ENCODE data around the gene TRMT2A.

The TRMT2A gene

DNA sequence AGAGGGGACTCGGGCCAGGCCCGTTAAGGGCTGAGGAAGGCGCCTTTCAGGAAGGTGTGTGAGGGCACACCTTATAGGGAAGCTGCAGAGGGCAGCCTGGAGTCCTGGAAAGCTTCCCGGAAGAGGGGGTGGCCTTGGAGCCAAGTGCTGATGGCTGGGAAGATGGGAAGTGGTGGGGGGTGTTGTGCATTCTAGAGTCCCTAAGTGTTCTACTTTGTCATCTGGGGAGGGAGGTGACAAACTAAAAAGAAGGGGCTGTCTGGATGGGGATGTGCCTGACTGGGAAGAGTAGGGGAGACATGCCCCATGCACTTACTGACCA is 21.4 kb upstream of the TRMT2A start:
- no peaks in the 10 kb centered on the region for H3K27me3 ChIP-seq (ENCODE audit: insufficient read depth, low read length)
- no peaks in the 10 kb centered on the region for H3K9me3 ChIP-seq (ENCODE audit: insufficient read depth, low read depth, low read length)
- H3K27ac ChIP-seq (ENCODE audit: low read length) = no peak overlapping the region
- H3K36me3 ChIP-seq (ENCODE audit: insufficient read depth, low read depth, low read length) = no peaks in the 10 kb centered on the region
- H3K4me3 ChIP-seq (ENCODE audit: low read length) = no peak overlapping the region
- no peaks in the 10 kb centered on the region for H3K4me1 ChIP-seq (ENCODE audit: insufficient read depth, low read length)
- H3K9ac ChIP-seq (ENCODE audit: low read depth, low read length) = no peak overlapping the region; the same call in 1 of the 2 replicates

GRCh38 chr22:20137671-20138416 is 20.8 kb upstream of the TRMT2A start:
- no peaks in the 10 kb centered on the region for H3K36me3 ChIP-seq (ENCODE audit: insufficient read depth, low read depth, low read length)
- no peak overlapping the region for H3K4me3 ChIP-seq (ENCODE audit: low read length)
- H3K27ac ChIP-seq (ENCODE audit: low read length) = no peak overlapping the region
- no peak overlapping the region; the same call in 1 of the 2 replicates for H3K9ac ChIP-seq (ENCODE audit: low read depth, low read length)
- H3K27me3 ChIP-seq (ENCODE audit: insufficient read depth, low read length) = no peaks in the 10 kb centered on the region
- H3K9me3 ChIP-seq (ENCODE audit: insufficient read depth, low read depth, low read length) = no peaks in the 10 kb centered on the region
- no peaks in the 10 kb centered on the region for H3K4me1 ChIP-seq (ENCODE audit: insufficient read depth, low read length)

GRCh38 chr22:20137113-20137512 is 20.1 kb upstream of the TRMT2A start:
- Histone ChIP-seq H3K9me3 (ENCODE audit: insufficient read depth, low read depth, low read length) (no peaks in the 10 kb centered on the region), H3K27ac (ENCODE audit: low read length) (no peak overlapping the region), H3K4me3 (ENCODE audit: low read length) (no peak overlapping the region), H3K36me3 (ENCODE audit: insufficient read depth, low read depth, low read length) (no peaks in the 10 kb centered on the region), H3K27me3 (ENCODE audit: insufficient read depth, low read length) (no peaks in the 10 kb centered on the region; the same call in 1 of the 2 replicates), H3K4me1 (ENCODE audit: insufficient read depth, low read length) (no peaks in the 10 kb centered on the region), H3K9ac (ENCODE audit: low read depth, low read length) (no peak overlapping the region)

- no peak overlapping the region for H3K27ac ChIP-seq (ENCODE audit: low read length)
These were observed 19.5 kb upstream of the TRMT2A start for GRCh38 chr22:20136603-20136873.

DNA sequence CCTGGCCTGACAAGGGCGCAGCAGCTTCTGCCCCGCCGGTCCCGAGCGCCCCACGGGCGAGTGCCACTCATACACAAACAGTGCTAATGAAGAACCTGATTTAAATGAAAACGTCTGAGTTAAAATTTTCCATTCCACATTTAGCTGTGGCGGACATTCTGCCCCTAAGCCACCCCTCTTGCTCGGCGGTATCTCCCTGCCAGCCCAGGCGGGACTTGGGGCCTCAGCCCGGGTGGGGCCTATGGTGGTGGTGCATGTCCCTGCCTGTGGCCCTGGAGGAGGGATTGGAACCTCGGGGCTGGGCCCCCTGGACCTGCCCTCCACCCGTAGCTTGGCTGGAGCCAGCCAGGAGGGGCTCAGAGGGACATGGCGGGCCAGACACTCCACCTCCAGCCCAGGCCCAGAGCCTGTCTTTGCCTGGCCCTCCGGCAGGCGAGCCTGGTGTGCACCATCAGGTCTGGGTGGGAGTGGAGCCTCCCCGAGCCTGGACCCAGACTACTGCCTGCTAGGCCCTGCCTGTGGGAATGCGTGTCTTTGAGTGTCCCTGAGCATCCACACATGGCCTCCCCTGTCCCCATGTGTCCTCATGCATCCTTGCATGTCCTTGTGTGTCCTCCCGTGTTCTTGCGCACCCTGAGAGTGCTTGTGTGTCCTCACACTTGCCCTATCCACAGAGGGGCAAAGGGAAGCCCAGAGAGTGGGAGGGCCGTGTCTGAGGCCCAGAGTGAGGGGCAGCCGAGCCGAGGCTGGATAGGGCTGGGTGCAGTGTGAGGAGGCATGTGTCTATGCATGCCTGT is 19.0 kb upstream of the TRMT2A start:
- Histone ChIP-seq H3K36me3 (ENCODE audit: insufficient read depth, low read depth, low read length) (no peaks in the 10 kb centered on the region), H3K27ac (ENCODE audit: low read length) (no peak overlapping the region), H3K4me3 (ENCODE audit: low read length) (no peak overlapping the region), H3K9me3 (ENCODE audit: insufficient read depth, low read depth, low read length) (no peaks in the 10 kb centered on the region), H3K27me3 (ENCODE audit: insufficient read depth, low read length) (no peaks in the 10 kb centered on the region; the same call in 1 of the 2 replicates), H3K4me1 (ENCODE audit: insufficient read depth, low read length) (no peaks in the 10 kb centered on the region), H3K9ac (ENCODE audit: low read depth, low read length) (no peak overlapping the region)

More at GRCh38 chr22:20136603-20136873, 19.5 kb upstream of the TRMT2A start:
- Histone ChIP-seq H3K9me3 (ENCODE audit: insufficient read depth, low read depth, low read length) (no peaks in the 10 kb centered on the region), H3K9ac (ENCODE audit: low read depth, low read length) (no peak overlapping the region), H3K36me3 (ENCODE audit: insufficient read depth, low read depth, low read length) (no peaks in the 10 kb centered on the region), H3K27me3 (ENCODE audit: insufficient read depth, low read length) (no peaks in the 10 kb centered on the region; the same call in 1 of the 2 replicates), H3K4me3 (ENCODE audit: low read length) (no peak overlapping the region), H3K4me1 (ENCODE audit: insufficient read depth, low read length) (no peaks in the 10 kb centered on the region)

- no peak overlapping the region for H3K9ac ChIP-seq (ENCODE audit: low read depth, low read length)
- no peak overlapping the region for H3K27ac ChIP-seq (ENCODE audit: low read length)
- no peaks in the 10 kb centered on the region for H3K4me1 ChIP-seq (ENCODE audit: insufficient read depth, low read length)
These were observed 18.2 kb upstream of the TRMT2A start for GRCh38 chr22:20135265-20135664.

DNA sequence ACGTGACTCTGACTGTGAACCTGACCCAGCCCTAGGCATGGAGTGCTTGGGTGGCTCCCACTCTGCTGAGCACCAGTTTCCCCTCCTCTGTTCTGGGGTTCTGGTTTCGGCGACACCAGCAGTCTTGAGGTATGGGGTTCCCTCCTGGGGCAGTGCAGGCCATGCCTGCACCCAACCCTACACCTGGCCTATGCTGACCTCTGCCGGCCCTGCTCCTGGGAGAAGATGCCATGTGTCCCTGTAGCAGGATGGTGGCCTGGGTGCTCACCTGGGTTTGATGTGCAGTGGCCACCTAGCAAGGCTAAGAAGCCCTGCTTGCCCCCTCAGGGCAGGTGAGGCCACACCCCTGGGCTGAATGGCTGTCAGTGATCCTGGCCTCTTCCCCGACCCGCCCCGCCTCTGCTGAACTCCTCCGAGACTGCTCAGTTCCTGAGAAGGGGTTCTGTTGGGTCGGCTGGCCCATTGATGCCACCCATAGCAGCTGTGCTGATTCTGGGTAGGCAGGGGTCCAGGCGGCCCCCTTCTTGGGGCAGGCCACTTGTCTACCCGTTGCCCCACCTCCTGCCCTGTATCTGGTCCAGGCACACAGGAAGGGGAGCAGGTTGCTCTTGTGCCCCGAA is 17.0 kb upstream of the TRMT2A start:
- Histone ChIP-seq H3K27ac (ENCODE audit: low read length) (no peak overlapping the region), H3K9ac (ENCODE audit: low read depth, low read length) (no peak overlapping the region), H3K36me3 (ENCODE audit: insufficient read depth, low read depth, low read length) (no peaks in the 10 kb centered on the region), H3K27me3 (ENCODE audit: insufficient read depth, low read length) (no peaks in the 10 kb centered on the region; the same call in 1 of the 2 replicates), H3K4me1 (ENCODE audit: insufficient read depth, low read length) (no peaks in the 10 kb centered on the region), H3K4me3 (ENCODE audit: low read length) (no peak overlapping the region), H3K9me3 (ENCODE audit: insufficient read depth, low read depth, low read length) (no peaks in the 10 kb centered on the region)

More at GRCh38 chr22:20135265-20135664, 18.2 kb upstream of the TRMT2A start:
- Histone ChIP-seq H3K27me3 (ENCODE audit: insufficient read depth, low read length) (no peaks in the 10 kb centered on the region; the same call in 1 of the 2 replicates), H3K9me3 (ENCODE audit: insufficient read depth, low read depth, low read length) (no peaks in the 10 kb centered on the region), H3K4me3 (ENCODE audit: low read length) (no peak overlapping the region), H3K36me3 (ENCODE audit: insufficient read depth, low read depth, low read length) (no peaks in the 10 kb centered on the region)

DNA sequence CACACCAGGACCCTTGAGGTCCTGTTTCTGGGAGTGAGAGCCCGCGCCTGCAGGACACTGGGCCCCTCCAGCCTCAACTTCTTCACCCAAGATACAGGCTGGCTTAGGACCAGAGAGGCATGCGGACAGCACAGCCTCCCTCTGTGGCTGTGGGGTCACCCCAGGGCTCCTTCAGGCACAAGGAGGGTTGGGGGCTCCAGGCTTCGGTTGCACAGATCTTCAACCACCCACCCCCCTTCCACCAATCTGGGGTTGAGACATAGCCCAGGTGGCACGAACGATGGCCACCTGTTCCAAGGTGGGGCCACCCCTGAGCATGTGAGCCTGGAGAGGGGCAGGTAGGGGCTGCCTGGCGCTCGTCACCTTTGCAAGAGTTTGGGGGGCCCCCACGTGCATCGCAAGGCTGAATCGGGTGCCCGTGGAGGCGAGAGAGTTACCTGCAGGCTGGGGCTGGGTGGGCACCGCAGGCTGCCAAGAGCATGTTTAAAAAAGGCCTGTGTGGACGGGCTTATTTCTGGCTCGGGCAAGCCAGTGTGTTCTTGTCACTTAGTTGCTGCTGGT is 15.7 kb upstream of the TRMT2A start:
- Histone ChIP-seq H3K27ac (ENCODE audit: low read length) (no peak overlapping the region), H3K27me3 (ENCODE audit: insufficient read depth, low read length) (no peaks in the 10 kb centered on the region; the same call in 1 of the 2 replicates), H3K4me3 (ENCODE audit: low read length) (peak overlapping the region; percentile 67), H3K36me3 (ENCODE audit: insufficient read depth, low read depth, low read length) (peaks cover 7% of the 10 kb centered on the region; the same call in 1 of the 2 replicates), H3K9ac (ENCODE audit: low read depth, low read length) (peak overlapping the region; percentile 41; the same call in 1 of the 2 replicates), H3K9me3 (ENCODE audit: insufficient read depth, low read depth, low read length) (no peaks in the 10 kb centered on the region), H3K4me1 (ENCODE audit: insufficient read depth, low read length) (no peaks in the 10 kb centered on the region)

DNA sequence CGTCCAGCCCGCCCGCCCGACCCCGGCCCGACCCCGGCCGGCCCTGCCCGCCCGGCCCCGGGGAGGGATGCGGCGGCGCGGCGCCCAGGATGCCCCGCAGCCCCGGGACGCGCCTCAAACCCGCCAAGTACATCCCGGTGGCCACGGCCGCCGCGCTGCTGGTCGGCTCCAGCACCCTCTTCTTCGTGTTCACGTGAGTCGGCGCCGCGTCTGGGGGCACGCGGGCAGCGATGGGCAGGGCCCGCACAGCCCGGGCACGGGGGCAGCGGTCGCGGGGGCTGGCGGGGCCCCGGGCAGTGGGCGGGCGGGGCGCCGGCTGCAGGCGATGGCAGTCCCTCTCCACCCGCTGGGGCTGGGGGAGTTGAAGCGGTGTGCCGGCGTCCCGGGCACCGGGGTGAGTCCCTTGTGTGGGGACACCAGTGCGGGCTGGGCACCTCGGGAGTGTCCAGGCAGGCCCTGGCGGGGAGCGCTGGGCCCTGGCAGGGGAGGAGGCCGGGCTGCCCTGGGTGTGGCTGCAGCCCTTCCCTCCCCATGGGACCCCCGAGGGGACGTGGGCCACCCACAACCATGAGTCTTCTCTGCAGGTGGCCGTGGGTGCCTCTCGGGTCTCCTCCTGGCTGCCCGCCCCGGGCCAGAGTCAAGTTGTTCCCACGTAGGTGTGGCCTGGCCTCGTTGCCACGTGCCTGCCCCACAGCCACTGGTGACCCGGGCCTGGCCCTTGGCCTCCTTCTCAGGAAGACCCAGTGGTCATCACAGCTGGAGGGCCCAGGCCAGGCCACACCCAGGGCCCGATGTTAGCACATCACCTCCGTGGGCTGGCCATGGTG is 15.0 kb upstream of the TRMT2A start:
- Histone ChIP-seq H3K4me1 (ENCODE audit: insufficient read depth, low read length) (no peaks in the 10 kb centered on the region), H3K9ac (ENCODE audit: low read depth, low read length) (peak overlapping the region; percentile 41; the same call in 1 of the 2 replicates), H3K36me3 (ENCODE audit: insufficient read depth, low read depth, low read length) (peaks cover 14% of the 10 kb centered on the region), H3K9me3 (ENCODE audit: insufficient read depth, low read depth, low read length) (no peaks in the 10 kb centered on the region), H3K27me3 (ENCODE audit: insufficient read depth, low read length) (no peaks in the 10 kb centered on the region; the same call in 1 of the 2 replicates), H3K4me3 (ENCODE audit: low read length) (peak overlapping the region; percentile 67), H3K27ac (ENCODE audit: low read length) (no peak overlapping the region)

DNA sequence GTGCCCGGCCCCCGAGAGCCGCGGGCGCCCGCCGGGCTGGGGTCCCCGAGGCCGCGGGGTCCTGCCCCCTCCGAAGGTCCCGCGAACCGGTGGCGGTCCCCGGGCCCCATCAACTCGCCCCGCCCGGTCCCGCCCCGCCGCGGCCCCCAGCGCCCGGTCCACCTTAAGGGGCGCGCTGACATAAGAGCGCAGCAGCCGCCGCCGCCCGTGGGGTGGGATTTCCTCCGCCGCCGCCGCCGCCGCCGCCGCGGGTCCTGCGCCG is 14.5 kb upstream of the TRMT2A start, which contains the start of gene ZDHHC8:
ZDHHC8 (plus strand) TSS at position 208 of the 262 bp plus-strand sequence. CDS start 144 bp downstream, outside the sequence.
- no peaks in the 10 kb centered on the region for H3K4me1 ChIP-seq (ENCODE audit: insufficient read depth, low read length)
- H3K4me3 ChIP-seq (ENCODE audit: low read length) = peak within 1 kb of the TSS; percentile 67
- peak within 1 kb of the TSS; percentile 58; the same call in 1 of the 2 replicates for H3K9ac ChIP-seq (ENCODE audit: low read depth, low read length)
- no peaks in the 10 kb centered on the region for H3K9me3 ChIP-seq (ENCODE audit: insufficient read depth, low read depth, low read length)
- no peak within 1 kb of the TSS for H3K27ac ChIP-seq (ENCODE audit: low read length)
- no peaks in the 10 kb centered on the region; the same call in 1 of the 2 replicates for H3K27me3 ChIP-seq (ENCODE audit: insufficient read depth, low read length)
- H3K36me3 ChIP-seq (ENCODE audit: insufficient read depth, low read depth, low read length) = peaks cover 20% of the 10 kb centered on the region
